K562 (cell line): ENCODE measurements around the gene NET1. TPM values are rescaled to one million over a fixed set of nuclear protein-coding genes. Genes with fewer than 3 reads are reported as not detected.

Source experiments
- CBX8 ChIP-seq: fragments of 200-600 bp; sonication (generic); IDR thresholded peaks from 2 replicates; pipeline ENCODE4 v1.6.1; 2012; ENCODE audit warnings: borderline replicate concordance, mixed run types, low read depth, mild to moderate bottlenecking, moderate library complexity, mixed read lengths, low read length, control low read depth, inconsistent platforms; ENCODE audit not compliant: poor library complexity, severe bottlenecking; ENCODE audit errors: extremely low read depth
- CREB3L1 ChIP-seq: fragments of 450-650 bp; IDR thresholded peaks from 2 replicates; pipeline ENCODE4 v1.6.1; 2014; ENCODE audit warnings: low read depth, mild to moderate bottlenecking, moderate library complexity, borderline replicate concordance
- CTCF ChIP-seq, 3 experiments: IDR thresholded peaks in 2 of 3; conservative IDR thresholded peaks in 1 of 3; 2 replicates each; pipeline ENCODE4 v1.5.1; 2011 to 2012; ENCODE audit warnings: low read length in 3 of 3, mild to moderate bottlenecking in 3 of 3, control low read depth in 2 of 3, improper control_type of control experiment in 1 of 3, inconsistent platforms in 1 of 3, low read depth in 1 of 3, mixed read lengths in 1 of 3, moderate library complexity in 1 of 3; ENCODE audit not compliant: insufficient read depth in 2 of 3
- DLX4 ChIP-seq: fragments of 250-450 bp; sonication (Bioruptor Pico); IDR thresholded peaks from 2 replicates; pipeline ENCODE4 v1.6.1; 2021; ENCODE audit warnings: mild to moderate bottlenecking
- ETS1 ChIP-seq: conservative IDR thresholded peaks from 2 replicates; pipeline ENCODE4 v1.6.1; 2011; ENCODE audit warnings: low read depth, mild to moderate bottlenecking, low read length; ENCODE audit not compliant: control insufficient read depth
- MBD2 ChIP-seq: sonication (generic); IDR thresholded peaks from 2 replicates; pipeline ENCODE4 v1.6.1; 2016; ENCODE audit warnings: low read depth, borderline replicate concordance
- MYNN ChIP-seq, 2 experiments: sonication (generic); formaldehyde crosslinking in 1 of 2; IDR thresholded peaks; 2 replicates each; pipeline versions ENCODE4 v1.5.0 to v1.6.1; 2016 to 2020; ENCODE audit warnings: antibody characterized with exemption in 1 of 2, missing genetic modification reagents in 1 of 2
- NFXL1 ChIP-seq: fragments of 450-650 bp; formaldehyde crosslinking; IDR thresholded peaks from 2 replicates; pipeline ENCODE4 v1.4.0; 2021; ENCODE audit warnings: mild to moderate bottlenecking
- NR1H2 ChIP-seq: sonication (generic); formaldehyde crosslinking; IDR thresholded peaks from 2 replicates; pipeline ENCODE4 v1.4.0; 2020; ENCODE audit warnings: mild to moderate bottlenecking, missing genetic modification reagents
- PBX2 ChIP-seq, 2 experiments: IDR thresholded peaks in 1 of 2; conservative IDR thresholded peaks in 1 of 2; 2 replicates each; pipeline ENCODE4 v1.6.1; 2016; ENCODE audit warnings: low read depth in 2 of 2, mild to moderate bottlenecking in 1 of 2, missing compliant biosample characterization in 1 of 2, missing genetic modification characterization in 1 of 2, moderate library complexity in 1 of 2
- SP1 ChIP-seq: sonication (generic); formaldehyde crosslinking; IDR thresholded peaks from 2 replicates; pipeline ENCODE4 v1.8.1; 2022; ENCODE audit warnings: mild to moderate bottlenecking, missing genetic modification reagents
- SRSF7 ChIP-seq: fragments of 200-400 bp; formaldehyde crosslinking; optimal IDR thresholded peaks from 2 replicates; pipeline ENCODE3; 2017; ENCODE audit warnings: mild to moderate bottlenecking, low read depth, low read length
- USF2 ChIP-seq: sonication (generic); formaldehyde crosslinking; IDR thresholded peaks from 2 replicates; pipeline ENCODE4 v1.5.0; 2020; ENCODE audit warnings: missing genetic modification reagents
- ZBTB9 ChIP-seq: fragments of 450-650 bp; formaldehyde crosslinking; IDR thresholded peaks from 2 replicates; pipeline ENCODE4 v1.4.0; 2020; ENCODE audit warnings: mild to moderate bottlenecking, moderate library complexity
- ZNF23 ChIP-seq: fragments of 250-450 bp; sonication (Bioruptor Pico); IDR thresholded peaks from 2 replicates; pipeline ENCODE4 v1.4.0; 2020; ENCODE audit warnings: mild to moderate bottlenecking
- ZNF232 ChIP-seq: sonication (generic); formaldehyde crosslinking; IDR thresholded peaks from 2 replicates; pipeline ENCODE4 v1.8.0; 2022; ENCODE audit warnings: mild to moderate bottlenecking, missing genetic modification reagents
- ZNF436 ChIP-seq: fragments of 250-450, 450-650 bp; sonication (Bioruptor Pico); formaldehyde crosslinking; IDR thresholded peaks from 2 replicates; pipeline ENCODE4 v1.7.0; 2020; ENCODE audit warnings: mild to moderate bottlenecking
- polyA plus RNA-seq, 8 experiments: library from polyadenylated mRNA; depleted of rRNA in 4 of 8; stranded (reverse) in 5 of 8; unstranded in 3 of 8; fragments of >200 nt; fragmentation: Nextera tagmentation in 2 of 8; fragmentation: Illumina TruSeq in 1 of 8; extraction: Ambion mirVana in 2 of 8; extraction: Trizol in 1 of 8; gene quantifications; 2 replicates each; pipeline versions ENCODE4 v1.2.1 to v1.2.3, GENCODE V29; 2011 to 2014; ENCODE audit warnings: inconsistent platforms in 1 of 8, missing spikeins in 1 of 8
- total RNA-seq, 7 experiments: library from RNA; depleted of rRNA in 6 of 7; stranded (reverse); fragments of >200 nt in 6 of 7; fragmentation: Illumina TruSeq in 2 of 7; extraction: Trizol in 2 of 7; gene quantifications; 2 replicates each; pipeline versions ENCODE4 v1.2.1 to v1.2.3, GENCODE V29; 2011 to 2021; ENCODE audit warnings: low replicate concordance in 1 of 7

Gene NET1
- total and polyA plus RNA-seq, 9 of the 15 experiments (the other 6 are each of a cell fraction or from before 2014, with no cell fraction given), result 47.4 to 258 (median 106) TPM

GRCh38 chr10:5486853-5487235 is 74.5 kb downstream of the NET1 start (continued):
- TF ChIP-seq ETS1, result no peak
- no peak for TF ChIP-seq CBX8
- no peak for TF ChIP-seq CREB3L1
- TF ChIP-seq ZNF436, result no peak
- TF ChIP-seq ZBTB9 (CRISPR knock-in tag), result 0 out of 2 replicates have a peak, but pooled peaks have one; percentile 57
- TF ChIP-seq ZNF23 (CRISPR knock-in tag), result no peak
- TF ChIP-seq NFXL1 (CRISPR knock-in tag), result no peak
- TF ChIP-seq SRSF7, result no peak
- TF ChIP-seq DLX4 (CRISPR knock-in tag), result no peak
- no peak for TF ChIP-seq CTCF (IDR thresholded peaks at IDR 0.05 in 2 of 3, conservative IDR thresholded peaks at IDR 0.05 in 1 of 3; ENCODE audit: insufficient read depth in 2 of 3, low read depth in 1 of 3, low read length in 3 of 3)
- TF ChIP-seq SP1 (CRISPR knock-in tag), result no peak
- TF ChIP-seq PBX2 (CRISPR knock-in tag; IDR thresholded peaks at IDR 0.05; ENCODE audit: low read depth), result no peak
- no peak for TF ChIP-seq PBX2 (tag; conservative IDR thresholded peaks at IDR 0.05; ENCODE audit: low read depth)
- no peak for TF ChIP-seq MYNN (IDR thresholded peaks at IDR 0.05)
- TF ChIP-seq MYNN (CRISPR knock-in tag; IDR thresholded peaks at IDR 0.05), result no peak
- no peak for TF ChIP-seq ZNF232 (CRISPR knock-in tag)
- TF ChIP-seq USF2 (CRISPR knock-in tag), result no peak
- TF ChIP-seq MBD2, result peak; percentile 54; the same call in 1 of the 2 replicates
- no peak for TF ChIP-seq NR1H2 (CRISPR knock-in tag)
